DND-41 (cell line): Measurements from ENCODE around the gene MCUB.

Source experiments
- ATAC-seq: fragments of 200-7000 bp; cut with Tn5 transposase; 3 replicates; pipeline ENCODE4 v1.9.1; 2021; ENCODE audit warnings: low read depth; ENCODE audit not compliant: insufficient read depth
- DNase-seq: peaks from one replicate; pipeline ENCODE4 v3.0.0-alpha.2; 2020
- H2AFZ ChIP-seq: 2 replicates; pipeline ENCODE4 v1.6.0; 2012; ENCODE audit warnings: low read depth, low read length
- H3K27ac ChIP-seq: 2 replicates; pipeline ENCODE4 v1.5.1; 2012; ENCODE audit warnings: low read length, inconsistent platforms
- H3K27me3 ChIP-seq: fragments of 200-600 bp; sonication (generic); 2 replicates; pipeline ENCODE4 v1.6.0; 2012; ENCODE audit warnings: low read length, mild to moderate bottlenecking, inconsistent platforms; ENCODE audit not compliant: insufficient read depth, poor library complexity
- H3K36me3 ChIP-seq: 2 replicates; pipeline ENCODE4 v1.5.1; 2012; ENCODE audit warnings: low read length, inconsistent platforms; ENCODE audit not compliant: insufficient read depth
- H3K4me1 ChIP-seq: 2 replicates; pipeline ENCODE4 v1.5.1; 2012; ENCODE audit warnings: mild to moderate bottlenecking, low read length; ENCODE audit not compliant: insufficient read depth
- H3K4me2 ChIP-seq: 2 replicates; pipeline ENCODE4 v1.6.0; 2012; ENCODE audit warnings: mild to moderate bottlenecking, moderate library complexity, low read length, inconsistent platforms; ENCODE audit not compliant: insufficient read depth
- H3K4me3 ChIP-seq, 2 experiments: fragments of 200-600 bp in 1 of 2; shearing (Covaris generic) in 1 of 2; 2 replicates each; pipeline ENCODE4 v1.5.1; 2012 to 2016; ENCODE audit warnings: inconsistent platforms in 2 of 2, low read length in 2 of 2, mild to moderate bottlenecking in 2 of 2, low read depth in 1 of 2, moderate library complexity in 1 of 2
- H3K79me2 ChIP-seq: 2 replicates; pipeline ENCODE4 v1.6.0; 2012; ENCODE audit warnings: low read length, inconsistent platforms; ENCODE audit not compliant: insufficient read depth
- H3K9ac ChIP-seq: 2 replicates; pipeline ENCODE4 v1.6.0; 2012; ENCODE audit warnings: low read depth, mild to moderate bottlenecking, inconsistent platforms, low read length, moderate library complexity
- H3K9me3 ChIP-seq: 2 replicates; pipeline ENCODE4 v1.5.1; 2012; ENCODE audit warnings: low read length, moderate library complexity, mild to moderate bottlenecking, inconsistent platforms; ENCODE audit not compliant: insufficient read depth, severe bottlenecking
- H4K20me1 ChIP-seq: 2 replicates; pipeline ENCODE4 v1.6.0; 2012; ENCODE audit warnings: low read length; ENCODE audit not compliant: insufficient read depth
- CTCF ChIP-seq: IDR thresholded peaks from 2 replicates; pipeline ENCODE4 v1.5.1; 2012; ENCODE audit warnings: borderline replicate concordance, low read length, moderate library complexity, mild to moderate bottlenecking; ENCODE audit not compliant: poor library complexity, severe bottlenecking; ENCODE audit errors: extremely low read depth
- EZH2 ChIP-seq: IDR thresholded peaks from 3 replicates; pipeline ENCODE4 v1.6.1; 2012; ENCODE audit warnings: borderline replicate concordance, low read depth, mild to moderate bottlenecking, moderate library complexity, low read length, inconsistent platforms; ENCODE audit not compliant: severe bottlenecking

The MCUB gene

GRCh38 chr4:109682875-109683274, 122.8 kb downstream of the MCUB start:
- TF ChIP-seq EZH2 (no peak), CTCF (no peak)

GRCh38 chr4:109683621-109684253, 123.7 kb downstream of the MCUB start:
- Histone ChIP-seq H3K4me3 (no peak overlapping the region), H3K9me3 (no peaks in the 10 kb centered on the region), H3K4me2 (no peak overlapping the region), H3K9ac (no peak overlapping the region), H4K20me1 (no peaks in the 10 kb centered on the region), H3K4me1 (no peaks in the 10 kb centered on the region), H3K27me3 (no peaks in the 10 kb centered on the region), H3K79me2 (no peaks in the 10 kb centered on the region), H3K27ac (no peak overlapping the region), H3K36me3 (peaks cover 67% of the 10 kb centered on the region), H2AFZ (no peak overlapping the region)
- no peak for ATAC-seq
- TF ChIP-seq CTCF: no peak
- DNase-seq: no peak

More at GRCh38 chr4:109682875-109683274, 122.8 kb downstream of the MCUB start:
- Histone ChIP-seq H3K4me1 (no peaks in the 10 kb centered on the region), H3K9ac (no peak overlapping the region), H4K20me1 (no peaks in the 10 kb centered on the region), H3K79me2 (no peaks in the 10 kb centered on the region), H3K27me3 (no peaks in the 10 kb centered on the region), H3K4me2 (no peak overlapping the region), H3K4me3 (no peak overlapping the region), H3K27ac (no peak overlapping the region; the same call in 1 of the 2 replicates), H3K36me3 (peaks cover 62% of the 10 kb centered on the region), H3K9me3 (no peaks in the 10 kb centered on the region), H2AFZ (no peak overlapping the region)
- ATAC-seq (no peak), DNase-seq (no peak)

GRCh38 chr4:109684727-109685126, 124.7 kb downstream of the MCUB start:
- ATAC-seq: no peak

More at GRCh38 chr4:109684727-109685126, 124.7 kb downstream of the MCUB start:
- H3K9me3 ChIP-seq: no peaks in the 10 kb centered on the region
- H3K4me1 ChIP-seq: no peaks in the 10 kb centered on the region
- H3K9ac ChIP-seq: no peak overlapping the region
- no peak for TF ChIP-seq EZH2
- no peak for TF ChIP-seq CTCF
- H3K27me3 ChIP-seq: no peaks in the 10 kb centered on the region
- no peak overlapping the region for H3K27ac ChIP-seq
- H3K36me3 ChIP-seq: peaks cover 74% of the 10 kb centered on the region
- DNase-seq: no peak
- no peak overlapping the region for H3K4me2 ChIP-seq
- no peaks in the 10 kb centered on the region for H3K79me2 ChIP-seq
- H2AFZ ChIP-seq: no peak overlapping the region
- H3K4me3 ChIP-seq: no peak overlapping the region
- H4K20me1 ChIP-seq: no peaks in the 10 kb centered on the region
